ENCODE results near the gene DYDC1.

DNA sequence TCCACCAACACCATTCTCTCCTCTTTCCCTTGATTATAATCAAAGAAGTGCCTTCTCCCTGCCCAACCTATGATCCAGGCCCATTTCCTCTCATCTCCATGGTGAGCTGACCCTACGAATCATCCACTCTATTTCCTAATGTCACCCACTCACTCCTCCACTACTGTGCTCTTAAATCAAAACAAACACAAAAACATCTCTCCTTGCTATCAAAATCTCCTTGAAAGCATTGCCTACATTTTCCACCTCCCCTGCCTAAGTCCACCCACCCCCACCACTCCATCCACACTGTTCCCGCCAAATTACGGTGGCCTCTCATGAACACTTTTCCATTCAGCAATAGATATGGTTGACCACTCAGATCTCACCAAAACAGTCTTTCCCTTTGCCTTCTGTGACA, 5.3 kb downstream of the DYDC1 start:
- TF ChIP-seq CTCF (IDR thresholded peaks at IDR 0.05; ENCODE audit: extremely low read depth in 1 of 2, insufficient read depth in 1 of 2, low read depth in 1 of 2, low read length in 2 of 2) (no peak), POLR2A (IDR thresholded peaks at IDR 0.05; ENCODE audit: low read depth, low read length) (no peak)

Data from endothelial cell of umbilical vein (primary cell).